IPS-11a (cell line): ENCODE results near the gene CCBE1.

ENCODE experiments used
- H3K4me3 ChIP-seq: one replicate; pipeline ENCODE4 v1.5.1; 2013; ENCODE audit warnings: low read depth, low read length, control low read depth

The CCBE1 gene

GRCh38 chr18:59576541-59577385 is 120.5 kb downstream of the CCBE1 start:
- H3K4me3 ChIP-seq: no peak overlapping the region

GRCh38 chr18:59575995-59576394 is 121.2 kb downstream of the CCBE1 start:
- H3K4me3 ChIP-seq: no peak overlapping the region

GRCh38 chr18:59573962-59574361 is 123.3 kb downstream of the CCBE1 start:
- H3K4me3 ChIP-seq: no peak overlapping the region

- H3K4me3 ChIP-seq: no peak overlapping the region
Measured at GRCh38 chr18:59571902-59572301, 125.3 kb downstream of the CCBE1 start.

DNA sequence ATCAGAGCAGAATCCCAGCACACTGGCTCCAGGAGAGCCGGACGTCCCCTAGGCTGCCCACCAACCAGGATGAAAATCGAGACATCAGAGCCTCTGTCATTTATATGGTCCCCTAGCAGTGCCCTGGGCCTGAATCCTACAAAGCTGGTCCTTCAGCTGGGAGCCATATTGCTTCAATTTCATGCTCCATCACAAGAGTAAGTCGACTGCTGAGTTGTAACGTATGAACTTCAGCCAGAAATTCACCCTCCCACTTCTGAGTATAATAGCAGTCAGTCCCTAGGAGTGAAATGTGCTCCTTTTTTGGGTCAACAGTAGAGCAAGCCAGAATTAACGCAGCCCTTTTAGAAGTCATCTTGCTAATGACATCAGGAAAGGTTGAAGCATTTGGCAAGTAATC is 126.4 kb downstream of the CCBE1 start:
- H3K4me3 ChIP-seq: no peak overlapping the region

GRCh38 chr18:59570101-59570775 is 127.0 kb downstream of the CCBE1 start:
- H3K4me3 ChIP-seq: no peak overlapping the region

- no peak overlapping the region for H3K4me3 ChIP-seq
Measured at GRCh38 chr18:59569390-59569791, 127.8 kb downstream of the CCBE1 start.

GRCh38 chr18:59567431-59567830 is 129.8 kb downstream of the CCBE1 start:
- no peak overlapping the region for H3K4me3 ChIP-seq

- H3K4me3 ChIP-seq: no peak overlapping the region
Measured at GRCh38 chr18:59566533-59566971, 130.7 kb downstream of the CCBE1 start.

- no peak overlapping the region for H3K4me3 ChIP-seq
Measured at GRCh38 chr18:59565957-59566356, 131.3 kb downstream of the CCBE1 start.

DNA sequence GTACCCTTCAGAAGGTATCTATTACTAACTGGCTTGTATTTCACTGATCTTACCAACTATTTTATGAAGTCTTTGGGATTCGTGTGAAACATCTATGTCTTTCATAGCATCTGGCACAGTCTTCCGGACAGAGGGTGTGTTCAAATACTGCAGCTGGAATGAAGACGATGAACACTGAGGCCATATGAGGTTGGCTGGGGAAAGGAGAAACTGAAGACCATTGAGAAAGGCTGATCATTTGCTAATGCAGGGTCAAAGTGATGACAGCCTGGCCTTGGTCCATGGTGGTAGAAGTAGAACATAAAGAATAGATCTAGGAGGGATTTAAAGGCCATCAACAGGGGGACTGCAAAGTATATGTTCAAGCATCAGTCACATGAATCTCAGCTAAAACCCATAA is 132.7 kb downstream of the CCBE1 start:
- no peak overlapping the region for H3K4me3 ChIP-seq

- H3K4me3 ChIP-seq: no peak overlapping the region
Measured at GRCh38 chr18:59563176-59563785, 133.9 kb downstream of the CCBE1 start.

GRCh38 chr18:59562751-59563150 is 134.5 kb downstream of the CCBE1 start:
- no peak overlapping the region for H3K4me3 ChIP-seq

- H3K4me3 ChIP-seq: no peak overlapping the region
Measured at GRCh38 chr18:59561612-59562011, 135.6 kb downstream of the CCBE1 start.

- no peak overlapping the region for H3K4me3 ChIP-seq
Measured at GRCh38 chr18:59560556-59560955, 136.7 kb downstream of the CCBE1 start.

GRCh38 chr18:59559528-59559927 is 137.7 kb downstream of the CCBE1 start:
- H3K4me3 ChIP-seq: no peak overlapping the region

DNA sequence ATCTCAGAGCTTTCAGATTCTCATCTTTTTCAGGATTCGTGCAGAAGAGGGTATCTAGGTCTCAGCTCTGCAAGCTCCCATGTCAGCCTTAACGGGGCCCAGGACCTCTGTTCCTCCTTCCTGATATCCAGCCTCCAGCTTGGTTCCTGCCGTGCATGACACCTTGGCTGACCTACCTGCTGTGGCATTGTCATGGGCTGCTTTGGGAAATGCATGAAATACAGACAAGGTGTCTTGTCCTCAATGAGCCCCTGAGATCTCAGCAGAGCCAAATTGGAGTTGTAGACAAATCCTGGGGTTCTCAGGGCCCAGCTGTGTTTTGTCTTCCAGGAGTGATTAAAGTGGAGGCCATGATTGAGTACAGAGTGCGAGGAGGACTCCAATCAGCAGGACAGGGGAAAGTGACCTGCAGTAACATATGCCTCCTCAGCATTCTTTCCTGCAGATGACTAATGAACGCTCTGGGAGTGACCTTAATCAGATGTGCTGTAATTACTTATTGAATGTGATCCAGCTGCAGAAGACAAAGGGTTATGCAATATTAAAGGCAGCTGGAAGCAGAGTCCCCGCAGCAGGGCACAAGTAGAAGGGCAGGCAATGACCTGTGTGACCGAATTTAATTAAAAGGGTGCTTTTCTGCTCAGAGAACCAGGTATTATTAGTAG is 141.1 kb downstream of the CCBE1 start:
- no peak overlapping the region for H3K4me3 ChIP-seq

- no peak overlapping the region for H3K4me3 ChIP-seq
Measured at GRCh38 chr18:59554796-59555335, 142.4 kb downstream of the CCBE1 start.

GRCh38 chr18:59553273-59553870 is 143.9 kb downstream of the CCBE1 start:
- no peak overlapping the region for H3K4me3 ChIP-seq

- no peak overlapping the region for H3K4me3 ChIP-seq
Measured at GRCh38 chr18:59551902-59552635, 145.2 kb downstream of the CCBE1 start.
